ENCODE results near the gene C1orf35.

- no peak for TF ChIP-seq ELF4 (IDR thresholded peaks at IDR 0.05)
- TF ChIP-seq SUZ12 (IDR thresholded peaks at IDR 0.05), result no peak
These were observed 28.6 kb upstream of the C1orf35 start for GRCh38 chr1:228131766-228132165.

All from HEK293T (cell line).